Measurements from ENCODE around the gene BCL11B.

Gene BCL11B

DNA sequence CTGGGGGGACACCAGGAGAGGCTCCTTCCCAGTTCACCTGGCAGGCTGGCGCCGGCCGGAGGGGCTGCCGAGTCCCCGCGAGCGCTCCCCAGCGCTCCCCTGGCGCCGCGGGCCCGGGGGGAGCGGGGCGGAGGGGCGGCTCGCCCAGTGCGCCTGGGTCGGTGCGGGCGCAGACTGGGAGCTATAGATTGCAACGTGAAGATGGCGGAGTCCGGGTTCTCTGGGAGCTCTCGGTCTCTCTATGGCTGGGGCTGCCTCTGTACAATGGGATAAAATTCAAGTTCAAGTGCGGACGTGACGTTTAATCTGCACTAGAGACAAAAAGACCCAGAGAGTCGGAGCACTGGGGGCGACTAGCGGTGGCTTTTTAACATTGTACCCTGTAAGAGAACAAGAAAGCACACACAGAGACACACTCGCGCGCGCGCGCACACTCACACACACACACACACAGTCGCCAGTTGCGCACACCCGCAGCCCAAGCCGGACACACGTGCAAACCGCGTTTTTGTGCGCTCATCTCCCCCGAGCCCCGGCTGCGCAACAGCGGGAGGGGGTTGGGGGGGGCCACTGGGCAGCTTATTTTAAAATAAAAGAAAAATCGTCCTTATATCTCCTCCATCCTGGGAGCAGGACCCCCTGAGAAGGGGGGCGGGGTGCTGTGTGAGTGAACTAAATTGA lies at the start of gene BCL11B:
Gene BCL11B, minus strand, starts transcription at position 247 of the 681 bp plus-strand sequence. CDS start 979 bp downstream, outside the sequence.
- peak; percentile 96 to 97 for DNase-seq

DNA sequence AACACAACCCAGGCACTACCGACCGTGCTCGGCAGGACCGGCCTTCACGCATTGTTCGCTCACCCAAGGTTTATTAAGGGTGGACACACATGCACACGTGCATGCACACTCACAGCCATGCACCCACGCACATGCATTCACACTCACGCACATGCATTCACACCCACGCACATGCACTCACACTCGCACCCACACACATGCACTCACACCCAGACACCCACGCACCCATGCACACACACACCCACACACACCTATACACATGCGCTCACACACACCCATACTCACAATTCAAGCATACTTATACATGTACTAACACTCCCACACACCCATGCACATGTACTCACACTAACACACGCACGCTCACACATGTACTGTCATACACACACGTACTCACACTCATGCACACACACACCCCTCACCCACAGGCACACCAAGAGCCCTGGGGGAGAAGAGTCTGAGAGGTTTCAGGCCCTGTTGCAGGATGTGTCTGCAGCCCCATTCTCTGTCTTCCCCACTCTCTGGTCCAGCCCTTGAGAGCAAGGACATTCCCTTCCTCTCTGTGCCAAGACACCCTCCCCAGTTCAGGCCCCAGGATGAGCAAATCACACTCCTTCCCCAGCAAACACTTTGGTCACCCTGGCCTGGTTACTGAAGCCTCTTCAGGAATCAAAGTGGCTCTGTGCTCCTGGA lies 49.4 kb upstream of the BCL11B start:
- DNase-seq, result no peak

DNA sequence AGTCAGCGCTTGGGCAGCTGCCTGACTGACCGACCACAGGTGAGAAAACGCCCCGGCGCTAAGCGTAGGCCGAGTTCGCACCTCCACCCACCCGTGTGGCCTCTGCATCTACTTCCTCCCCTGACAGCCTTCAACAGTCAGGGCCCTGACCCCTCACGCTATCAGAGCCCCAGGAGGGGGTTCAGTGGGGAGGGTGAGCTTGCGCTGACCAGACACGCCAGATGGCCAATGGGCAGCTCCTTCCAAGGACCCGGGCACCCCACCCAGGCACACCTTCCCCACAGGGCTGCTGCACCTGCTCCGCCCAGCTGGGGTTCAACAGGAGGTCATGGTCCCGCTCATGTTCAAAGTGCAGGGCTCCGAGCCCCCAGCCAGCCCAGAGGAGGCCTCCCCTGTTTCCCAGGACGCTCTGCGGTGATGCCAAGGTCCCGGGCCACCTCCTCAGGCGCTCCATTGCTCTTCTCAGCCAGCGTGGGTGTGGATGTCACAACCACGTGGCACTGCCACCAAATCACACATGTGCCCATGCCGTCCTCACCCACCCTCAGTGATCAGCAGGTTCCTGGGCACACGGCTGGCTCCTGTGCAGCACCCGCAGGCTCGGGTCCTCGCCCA lies 48.7 kb upstream of the BCL11B start:
- no peak for DNase-seq

DNA sequence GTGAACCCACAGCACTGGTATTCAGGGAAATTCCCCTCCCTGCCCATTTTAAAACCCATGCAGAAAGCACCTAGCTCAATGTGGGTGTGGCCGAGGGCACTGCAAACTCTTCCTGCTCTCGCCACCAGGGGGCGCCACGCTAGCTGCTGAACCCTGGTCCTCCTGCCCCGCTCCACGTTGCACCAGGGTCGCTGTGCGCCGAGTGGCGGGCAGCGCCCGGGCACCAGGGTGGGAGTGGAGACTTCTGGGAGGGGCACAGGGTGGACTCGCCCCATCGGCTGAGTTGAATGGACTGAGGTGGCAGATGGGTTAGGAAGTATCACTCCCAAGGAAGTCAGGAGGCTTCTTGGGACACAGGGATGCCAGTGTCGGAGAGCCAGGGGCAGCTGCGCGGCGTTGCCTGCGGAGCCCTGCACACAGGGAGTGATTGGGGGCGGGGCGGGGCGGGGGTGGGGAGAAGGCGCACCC lies 48.1 kb upstream of the BCL11B start:
- DNase-seq, result peak; percentile 28 to 72

DNA sequence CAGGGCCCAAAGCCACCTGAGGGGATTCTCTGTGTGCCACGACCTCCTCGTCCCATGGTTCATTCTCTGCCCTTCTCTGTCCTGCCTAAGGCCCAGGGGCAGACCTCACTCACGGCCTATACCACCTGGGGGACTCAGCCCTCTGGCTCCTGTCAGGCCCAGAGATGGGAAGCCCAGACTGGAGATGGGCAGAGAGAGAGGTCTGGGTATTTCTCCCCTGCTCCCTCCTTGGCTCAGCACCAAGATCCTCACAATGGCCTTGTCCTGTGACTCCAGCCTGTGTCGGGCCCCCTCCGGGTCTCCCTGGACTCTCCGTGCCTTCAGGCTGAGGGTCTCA lies 46.9 kb upstream of the BCL11B start:
- no peak for DNase-seq

DNA sequence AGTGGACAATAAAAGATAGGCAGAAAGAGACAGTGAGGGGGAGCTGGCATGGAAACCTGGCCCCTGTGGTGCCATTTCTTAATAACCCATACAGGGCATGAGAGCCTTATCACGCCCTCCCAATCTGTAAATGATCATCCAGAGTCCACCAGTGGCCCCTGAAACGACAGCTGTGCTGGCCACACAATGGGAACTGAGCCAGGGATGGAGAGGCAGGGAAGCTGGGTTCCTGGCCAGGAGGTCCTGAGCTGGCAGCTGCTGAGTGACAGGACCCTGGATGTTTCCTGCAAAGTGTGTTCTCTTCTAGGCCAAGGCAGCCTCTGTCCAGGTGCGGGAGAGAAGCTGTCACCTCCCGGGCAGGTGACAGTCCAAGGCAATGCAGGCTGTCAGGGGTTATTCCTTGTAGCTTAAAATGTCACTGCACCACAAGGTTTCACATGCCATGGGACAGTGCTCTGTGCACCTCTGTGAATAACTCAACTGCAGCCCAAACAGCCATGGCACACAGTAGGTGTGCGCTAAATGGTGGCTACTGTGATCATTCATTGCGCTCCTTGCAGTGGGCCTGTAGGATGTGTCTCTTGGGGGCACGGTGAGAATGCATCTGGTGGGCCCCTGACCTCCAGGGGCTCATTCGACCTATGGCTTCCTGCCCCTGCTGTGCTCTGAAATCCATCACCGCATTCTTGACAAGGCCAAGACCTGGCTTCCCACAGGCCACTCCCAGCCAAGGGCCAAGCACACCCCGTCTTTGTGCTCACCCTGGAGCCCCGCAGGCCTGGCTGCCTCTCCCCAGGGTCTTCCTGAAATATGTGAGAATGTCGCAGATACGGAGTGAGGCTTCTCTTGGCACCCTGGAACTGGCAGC lies 46.3 kb upstream of the BCL11B start:
- no peak for DNase-seq

DNA sequence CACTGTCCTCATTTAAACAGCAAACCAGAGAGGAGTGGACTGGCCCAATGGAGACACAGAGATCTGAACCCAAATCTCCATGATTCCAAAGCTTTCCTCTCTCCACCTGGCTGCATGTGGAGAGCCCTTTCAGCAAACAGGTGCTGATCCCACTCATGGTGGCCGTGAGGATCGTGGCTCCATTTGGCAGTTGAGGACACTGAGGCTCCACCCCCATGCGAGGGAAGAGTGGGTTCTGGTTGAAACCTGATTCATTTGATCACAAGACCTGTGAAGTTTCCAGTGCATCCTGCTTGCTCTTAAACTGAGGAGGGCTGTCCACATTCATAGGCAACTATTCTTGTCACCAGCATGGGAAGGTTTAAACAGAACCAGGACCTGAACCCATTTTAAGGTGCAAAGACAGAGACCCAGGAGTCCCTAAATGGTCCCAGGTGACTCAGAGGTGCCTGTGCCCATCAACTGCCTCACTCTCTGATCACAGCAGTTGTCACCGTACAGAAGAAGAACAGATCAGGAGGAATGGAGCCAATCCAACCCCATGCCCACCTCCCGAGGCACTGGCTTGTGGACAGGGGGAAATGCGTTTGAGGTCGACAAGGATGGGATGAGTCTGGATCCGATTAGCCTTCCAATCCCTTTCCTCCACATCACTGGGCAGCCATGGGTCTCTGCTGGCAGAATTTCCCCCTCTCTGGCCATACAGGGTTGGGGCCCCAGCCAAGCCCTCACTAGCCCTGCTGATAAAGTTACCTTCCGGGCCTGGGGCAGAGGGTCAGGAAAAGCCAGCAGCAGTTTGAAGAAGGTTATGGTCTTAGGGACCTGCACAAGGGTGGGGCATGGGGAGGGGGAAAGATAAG lies 45.5 kb upstream of the BCL11B start:
- no peak for DNase-seq

DNA sequence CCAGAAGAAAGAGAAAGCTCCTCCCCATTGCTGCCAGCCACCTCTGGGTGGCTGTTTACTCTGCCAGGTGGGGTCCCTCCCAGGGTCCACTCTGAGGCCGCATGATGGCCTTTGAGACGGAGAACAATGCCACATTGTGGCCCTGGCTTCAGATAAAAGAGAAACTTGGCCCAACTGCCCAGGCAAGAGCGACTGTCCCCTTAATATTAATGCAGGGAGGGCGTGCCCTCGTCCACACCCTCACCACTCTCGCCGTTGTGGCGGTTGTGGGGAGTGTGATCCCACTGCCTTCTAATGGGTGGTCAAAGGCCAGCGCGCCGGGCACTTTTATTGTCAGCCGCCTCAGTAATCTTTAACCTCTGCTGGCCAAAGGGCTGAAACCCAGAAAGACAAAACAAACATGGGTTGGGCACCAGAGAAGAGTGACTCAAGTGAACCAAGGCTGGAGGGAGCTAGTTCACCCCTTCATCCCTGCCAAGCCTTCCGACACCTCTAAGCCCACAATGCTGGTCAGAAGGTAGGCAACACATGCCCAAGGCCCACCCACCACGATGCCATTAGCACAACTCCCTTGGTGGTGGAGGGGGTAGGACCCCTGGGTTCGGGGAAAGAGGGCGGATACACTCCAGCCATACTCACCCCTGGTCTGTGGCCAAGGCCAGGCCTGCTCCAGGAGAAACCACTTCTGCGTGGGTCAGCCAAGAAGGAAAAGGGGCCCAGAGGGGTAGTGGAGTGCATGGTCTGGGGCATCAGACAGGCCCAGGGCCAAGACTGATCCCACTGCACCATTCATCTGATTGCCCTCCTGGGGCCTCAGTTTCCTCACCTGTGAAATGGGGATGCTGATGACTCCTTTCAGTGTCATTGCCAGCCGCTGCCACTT lies 44.5 kb upstream of the BCL11B start:
- DNase-seq, result no peak

DNA sequence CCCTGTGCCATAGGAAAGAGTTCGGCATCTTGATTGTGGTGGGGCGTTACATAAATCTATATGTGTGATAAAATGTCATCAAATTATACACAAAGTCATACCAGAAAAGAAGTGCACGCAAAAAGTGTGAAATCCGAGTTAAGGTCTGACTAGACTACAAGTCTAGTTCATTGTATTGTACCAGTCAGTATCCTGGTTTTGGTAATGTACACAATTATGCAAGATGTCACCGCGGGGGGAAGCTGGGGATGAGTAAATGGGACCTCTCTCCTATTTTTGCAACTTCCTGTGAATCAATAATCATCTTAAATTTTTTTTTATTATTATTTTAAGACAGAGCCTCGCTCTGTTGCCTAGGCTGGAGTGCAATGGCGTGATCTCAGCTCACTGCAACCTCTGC lies 43.2 kb upstream of the BCL11B start:
- no peak for DNase-seq

DNA sequence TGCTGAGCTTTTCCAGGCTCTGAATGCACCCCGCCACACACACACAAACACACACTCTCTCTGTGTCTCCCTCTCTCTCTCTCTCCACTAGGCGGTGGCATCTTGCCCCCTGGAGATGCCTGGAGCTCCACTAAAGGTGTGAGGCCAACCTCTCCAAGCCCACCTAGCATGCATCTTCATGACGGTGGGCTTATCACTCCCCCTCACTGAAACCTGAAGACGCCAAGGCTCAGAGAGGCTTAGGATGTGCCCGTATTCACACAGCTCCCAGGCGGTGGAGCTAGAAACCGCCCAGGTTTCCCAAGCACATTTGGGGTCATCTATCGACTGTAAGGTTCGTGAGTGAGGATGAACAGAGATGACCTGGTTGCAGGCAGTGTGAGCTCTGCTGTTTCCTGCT lies 42.6 kb upstream of the BCL11B start:
- no peak for DNase-seq

DNA sequence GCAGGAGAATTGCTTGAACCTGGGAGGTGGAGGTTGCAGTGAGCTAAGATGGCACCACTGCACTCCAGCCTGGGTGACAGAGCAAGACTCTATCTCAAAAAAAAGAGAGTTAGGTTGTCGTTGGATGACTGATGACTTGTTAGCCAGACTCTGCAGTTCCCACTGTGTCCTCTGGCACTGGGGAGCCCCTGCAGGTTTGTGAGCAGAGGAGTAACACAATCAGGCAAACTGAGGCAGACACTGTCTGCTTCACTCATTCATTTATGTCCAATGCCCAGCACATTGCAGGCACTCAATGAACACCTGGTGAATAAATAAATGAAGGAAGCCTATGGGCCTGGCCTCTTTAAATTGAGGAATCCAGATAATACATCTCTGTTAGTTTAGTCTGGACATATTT lies 41.2 kb upstream of the BCL11B start:
- no peak for DNase-seq

DNA sequence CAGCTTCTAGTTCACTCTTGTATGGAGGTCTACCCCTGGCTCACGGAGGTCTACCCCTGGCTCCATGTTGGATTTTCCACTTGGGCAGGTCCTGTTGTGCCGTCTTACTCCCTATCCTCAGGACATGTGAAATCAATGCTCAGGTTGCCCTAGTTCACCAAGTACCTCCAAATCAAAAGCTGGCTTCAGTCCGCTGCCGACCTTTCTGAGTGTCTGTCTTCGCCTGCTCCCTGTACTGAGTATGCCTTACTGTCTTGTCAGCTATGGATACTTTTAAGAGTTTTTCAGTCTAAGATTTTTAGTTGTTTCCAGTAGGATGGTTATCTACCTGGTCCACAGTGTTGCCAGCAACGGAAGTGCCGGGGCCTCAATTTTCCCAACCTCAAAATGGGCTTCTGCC lies 40.1 kb upstream of the BCL11B start:
- no peak for DNase-seq

DNA sequence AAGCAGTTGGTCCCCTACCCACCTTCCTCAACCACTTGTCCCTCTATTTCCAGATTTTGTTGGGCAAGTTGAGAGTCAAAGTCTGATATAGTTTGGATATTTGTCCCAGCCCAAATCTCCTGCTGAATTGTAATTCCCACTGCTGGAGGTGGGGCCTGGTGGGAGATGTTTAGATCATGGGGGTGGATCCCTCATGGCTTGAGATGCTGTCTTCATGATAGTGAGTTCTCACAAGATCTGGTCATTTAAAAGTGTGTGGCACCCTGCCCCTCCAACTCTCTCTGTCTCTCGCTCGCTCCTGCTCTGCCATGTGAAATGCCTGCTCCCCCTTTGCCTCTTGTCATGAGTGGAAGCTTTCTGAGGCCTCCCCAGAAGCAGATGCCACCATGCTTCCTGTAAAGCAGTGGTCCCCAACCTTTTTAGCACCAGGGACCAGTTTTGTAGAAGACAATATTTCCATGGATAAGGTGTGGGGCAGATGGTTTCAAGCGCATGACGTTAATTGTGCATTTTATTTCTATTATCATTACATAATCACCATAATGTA lies 37.3 kb upstream of the BCL11B start:
- DNase-seq, result no peak

DNA sequence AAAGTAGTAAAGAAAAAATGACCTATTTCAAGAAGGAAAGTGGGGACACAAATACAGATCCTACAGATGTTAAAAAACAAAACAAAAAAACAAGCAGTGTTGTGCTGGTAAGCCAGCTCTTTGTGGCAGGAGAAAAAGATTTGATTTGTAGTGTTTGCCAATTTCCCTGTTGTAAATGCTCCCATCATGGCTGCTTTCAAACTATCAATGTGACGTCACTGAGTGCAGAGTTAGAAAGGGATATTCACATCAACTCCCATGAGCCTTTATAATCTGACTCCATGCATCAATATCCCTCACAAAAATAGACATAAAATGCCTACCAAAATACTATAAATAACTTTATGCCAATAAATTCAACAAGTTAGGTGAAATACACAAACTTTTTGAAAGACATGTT lies 32.2 kb upstream of the BCL11B start:
- no peak for DNase-seq

DNA sequence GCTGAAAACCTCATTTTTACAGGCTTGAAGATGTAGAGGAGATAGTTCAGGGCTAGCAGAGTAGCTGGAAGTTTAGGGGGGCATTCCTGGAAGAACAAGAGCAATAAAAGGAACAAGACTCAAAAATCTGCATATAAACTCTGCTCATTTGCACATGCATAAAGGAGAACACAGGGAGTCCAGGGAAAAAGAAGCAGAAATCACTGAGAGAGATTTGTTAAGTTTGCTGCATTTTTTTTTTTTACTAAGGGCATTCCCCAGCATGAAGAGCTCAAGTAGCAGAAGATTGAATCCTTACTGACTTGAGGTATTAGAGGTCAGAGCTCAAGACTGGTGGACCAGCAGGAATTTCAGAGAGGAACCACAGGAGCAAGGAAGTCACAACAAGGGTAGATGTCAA lies 28.2 kb upstream of the BCL11B start:
- DNase-seq, result no peak

DNA sequence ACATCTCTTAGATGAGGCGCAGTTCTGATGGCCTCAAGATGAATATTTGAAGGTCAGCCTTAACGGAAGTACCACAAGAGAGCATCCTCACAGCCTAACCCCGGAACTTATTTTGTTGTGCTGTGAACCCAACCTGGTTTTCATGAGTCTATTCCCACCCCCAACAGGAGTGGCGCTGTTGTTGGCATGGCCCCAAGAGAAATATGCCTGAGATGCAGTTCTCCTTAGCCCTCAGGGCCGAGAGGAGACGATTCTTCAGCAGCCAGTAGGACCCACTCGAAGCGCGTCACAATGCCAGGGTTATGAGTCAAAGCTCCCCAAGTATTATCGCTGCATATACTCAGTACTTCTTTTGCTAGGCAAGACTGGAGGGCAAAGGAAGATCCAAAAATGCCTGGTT lies 24.5 kb upstream of the BCL11B start:
- DNase-seq, result no peak

DNA sequence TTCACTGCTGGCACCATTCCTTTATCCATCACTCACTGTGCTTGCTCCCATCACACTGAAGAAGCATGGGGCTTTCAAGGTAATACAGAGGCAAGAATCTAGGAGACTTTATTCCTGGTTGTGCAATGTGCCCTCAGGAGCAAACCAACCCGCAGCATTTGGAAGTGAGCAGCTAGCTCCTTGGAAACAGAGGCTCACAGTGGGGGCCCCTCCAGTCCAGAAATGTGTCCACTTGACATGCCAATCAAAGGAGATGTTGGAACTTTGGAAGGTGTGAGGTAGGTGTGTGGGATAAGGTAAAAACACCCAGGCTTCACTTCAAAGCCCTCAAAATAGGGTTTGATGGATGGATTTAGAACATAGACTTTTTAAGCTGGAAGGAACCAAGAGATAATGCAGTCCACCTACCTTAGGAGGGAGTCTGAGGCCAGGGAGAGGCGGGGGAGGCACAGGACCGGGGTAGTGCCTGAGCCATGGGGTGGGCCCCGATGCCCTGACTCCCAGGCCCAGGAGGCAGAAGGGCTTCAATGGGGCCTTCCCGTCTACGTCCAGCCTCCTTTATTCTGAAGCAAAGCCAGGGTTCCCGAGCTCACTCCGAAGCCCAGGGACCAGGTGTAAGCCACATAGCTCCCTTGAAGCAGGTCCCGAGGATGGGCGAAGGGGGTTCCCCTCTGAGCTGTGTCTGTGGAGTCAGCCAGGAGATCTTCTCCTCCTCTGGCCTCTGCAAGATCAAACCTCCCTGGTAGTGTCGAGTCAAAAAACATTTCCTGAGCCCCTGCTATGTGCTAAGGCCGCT lies 17.6 kb upstream of the BCL11B start:
- no peak for DNase-seq

DNA sequence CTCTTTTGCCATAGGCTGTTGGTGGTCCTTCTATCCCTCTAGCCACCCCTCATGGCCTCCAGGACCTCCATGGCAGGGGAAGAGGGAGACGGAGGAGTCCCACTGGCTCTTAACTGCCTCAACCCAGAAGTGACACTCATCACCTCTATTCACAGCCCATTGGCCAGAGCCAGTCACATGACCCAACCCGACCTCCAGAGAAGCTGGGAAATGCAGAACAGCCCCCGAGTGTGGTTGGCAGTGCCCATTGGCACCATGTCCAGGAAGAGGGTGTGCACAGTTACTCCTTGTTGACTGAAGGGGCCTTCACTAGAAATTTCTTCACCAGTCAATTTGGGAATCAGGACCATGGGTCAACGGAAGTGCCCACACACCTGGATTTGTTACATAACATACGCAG lies 17.0 kb upstream of the BCL11B start:
- no peak for DNase-seq

DNA sequence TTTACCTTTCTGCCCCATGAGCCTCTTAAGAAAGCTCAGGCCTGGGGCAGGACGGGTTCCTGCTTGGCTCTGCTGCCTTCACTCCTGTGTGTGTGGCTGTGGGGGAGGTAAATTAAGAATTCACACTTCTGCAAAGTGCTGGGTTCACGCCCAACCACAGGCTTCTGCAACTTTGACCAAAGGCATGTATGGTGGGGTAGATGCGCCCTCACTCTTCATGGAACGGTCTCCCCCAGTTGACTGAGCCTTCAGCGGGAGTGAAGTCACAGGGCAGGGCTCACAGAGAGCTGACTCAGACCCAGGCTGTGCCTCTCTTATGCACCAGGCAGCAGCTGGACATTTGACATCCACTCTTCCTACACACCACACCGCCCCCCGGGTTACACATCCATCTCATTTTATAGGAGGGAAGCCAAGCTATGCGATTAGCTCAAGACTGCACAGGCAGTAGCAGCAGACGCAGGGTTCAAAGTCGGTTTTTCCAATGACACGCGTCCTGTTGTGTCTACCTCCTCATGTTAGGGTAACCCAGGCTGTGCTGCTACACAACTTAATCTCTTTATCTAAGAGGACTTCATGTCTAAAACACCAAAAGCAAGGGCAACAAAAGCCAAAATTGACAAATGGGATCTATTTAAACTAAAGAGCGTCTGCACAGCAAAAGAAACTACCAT lies 15.4 kb upstream of the BCL11B start:
- no peak for DNase-seq

DNA sequence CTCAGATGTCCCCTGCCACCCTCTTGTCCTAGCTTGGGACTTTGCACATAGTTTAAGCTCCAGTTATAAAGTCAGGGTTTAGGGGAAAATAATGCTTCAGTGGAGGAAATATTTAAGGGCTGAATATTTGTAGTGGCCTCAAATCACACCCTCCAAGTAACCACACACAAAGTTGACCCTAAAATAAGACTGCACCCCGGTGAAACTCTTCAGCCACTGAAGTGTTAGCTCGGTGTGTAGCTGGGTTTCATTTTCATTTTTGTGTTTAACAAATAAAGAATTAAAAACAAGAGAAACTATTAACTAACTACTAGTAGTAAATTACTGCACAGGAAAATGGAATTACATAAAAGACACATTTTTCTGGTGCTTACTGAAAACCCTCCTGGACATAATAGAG lies 14.8 kb upstream of the BCL11B start:
- no peak for DNase-seq

All from NCI-H526 (cell line).